ENCODE data around the gene CCT2. TPM values are rescaled to one million over a fixed set of nuclear protein-coding genes. Genes with fewer than 3 reads are reported as not detected.
A peak's percentile ranks its signal among the peaks of the same experiment; 100 is the strongest.

The CCT2 gene
- total and polyA plus RNA-seq, 4 donors, result 59.0 to 130 (median 82.5) TPM

- WGBS, 2 donors, result 55% methylated on average over 6 of the region's 6 CpGs
- no peak for DNase-seq
These were observed 33.8 kb downstream of the CCT2 start for GRCh38 chr12:69619050-69619449.

GRCh38 chr12:69620077-69620476 is 34.8 kb downstream of the CCT2 start:
- no peaks in the 10 kb centered on the region for H3K36me3 ChIP-seq (ENCODE audit: control insufficient read depth in 1 of 2, insufficient read depth in 2 of 2, low read length in 1 of 2)
- H3K9me3 ChIP-seq (ENCODE audit: control insufficient read depth, low read length), result no peaks in the 10 kb centered on the region
- intact Hi-C loops (cut with DNase I), result no loop called here
- H3K4me1 ChIP-seq (ENCODE audit: control insufficient read depth in 1 of 2, insufficient read depth in 2 of 2, low read length in 2 of 2), result no peaks in the 10 kb centered on the region
- H3K4me3 ChIP-seq (ENCODE audit: low read length in 2 of 2), result no peak overlapping the region
- no peaks in the 10 kb centered on the region for H3K27me3 ChIP-seq (ENCODE audit: control insufficient read depth in 1 of 2, insufficient read depth in 2 of 2, low read length in 1 of 2)
- DNase-seq (no peak), ATAC-seq (ENCODE audit: low FRiP score) (no peak)
- 70 to 76% methylated on average over 4 of the region's 4 CpGs for WGBS, 2 donors
- H3K27ac ChIP-seq (ENCODE audit: low read depth in 1 of 2, low read length in 2 of 2), result no peak overlapping the region

More at GRCh38 chr12:69619050-69619449, 33.8 kb downstream of the CCT2 start:
- H3K36me3 ChIP-seq (ENCODE audit: control insufficient read depth in 1 of 2, insufficient read depth in 2 of 2, low read length in 1 of 2), result no peaks in the 10 kb centered on the region
- no peak overlapping the region for H3K4me3 ChIP-seq (ENCODE audit: low read length in 2 of 2)
- no peak for ATAC-seq (ENCODE audit: low FRiP score)
- no peaks in the 10 kb centered on the region for H3K9me3 ChIP-seq (ENCODE audit: control insufficient read depth, low read length)
- H3K4me1 ChIP-seq (ENCODE audit: control insufficient read depth in 1 of 2, insufficient read depth in 2 of 2, low read length in 2 of 2), result no peaks in the 10 kb centered on the region
- H3K27ac ChIP-seq (ENCODE audit: low read depth in 1 of 2, low read length in 2 of 2), result no peak overlapping the region
- H3K27me3 ChIP-seq (ENCODE audit: control insufficient read depth in 1 of 2, insufficient read depth in 2 of 2, low read length in 1 of 2), result no peaks in the 10 kb centered on the region
- intact Hi-C loops (cut with DNase I), result no loop called here

- Histone ChIP-seq H3K9me3 (ENCODE audit: control insufficient read depth, low read length) (no peaks in the 10 kb centered on the region), H3K27me3 (ENCODE audit: control insufficient read depth in 1 of 2, insufficient read depth in 2 of 2, low read length in 1 of 2) (no peaks in the 10 kb centered on the region), H3K27ac (ENCODE audit: low read depth in 1 of 2, low read length in 2 of 2) (no peak overlapping the region), H3K4me1 (ENCODE audit: control insufficient read depth in 1 of 2, insufficient read depth in 2 of 2, low read length in 2 of 2) (no peaks in the 10 kb centered on the region), H3K4me3 (ENCODE audit: low read length in 2 of 2) (no peak overlapping the region), H3K36me3 (ENCODE audit: control insufficient read depth in 1 of 2, insufficient read depth in 2 of 2, low read length in 1 of 2) (no peaks in the 10 kb centered on the region)
- 83 to 88% methylated on average over 2 of the region's 2 CpGs for WGBS, 2 donors
- no peak for ATAC-seq (ENCODE audit: low FRiP score)
- intact Hi-C loops (cut with DNase I), result no loop called here
- no peak for DNase-seq
These were observed 35.7 kb downstream of the CCT2 start for GRCh38 chr12:69620921-69621320.

GRCh38 chr12:69621551-69621950 is 36.3 kb downstream of the CCT2 start:
- Histone ChIP-seq H3K4me3 (ENCODE audit: low read length in 2 of 2) (no peak overlapping the region), H3K4me1 (ENCODE audit: control insufficient read depth in 1 of 2, insufficient read depth in 2 of 2, low read length in 2 of 2) (no peaks in the 10 kb centered on the region), H3K9me3 (ENCODE audit: control insufficient read depth, low read length) (no peaks in the 10 kb centered on the region), H3K27ac (ENCODE audit: low read depth in 1 of 2, low read length in 2 of 2) (no peak overlapping the region), H3K27me3 (ENCODE audit: control insufficient read depth in 1 of 2, insufficient read depth in 2 of 2, low read length in 1 of 2) (no peaks in the 10 kb centered on the region), H3K36me3 (ENCODE audit: control insufficient read depth in 1 of 2, insufficient read depth in 2 of 2, low read length in 1 of 2) (no peaks in the 10 kb centered on the region)
- intact Hi-C loops (cut with DNase I), result no loop called here
- ATAC-seq (ENCODE audit: low FRiP score) (no peak), DNase-seq (no peak)
- 86 to 89% methylated on average over 2 of the region's 2 CpGs for WGBS, 2 donors

GRCh38 chr12:69623970-69624369 is 38.7 kb downstream of the CCT2 start:
- no peaks in the 10 kb centered on the region for H3K9me3 ChIP-seq (ENCODE audit: control insufficient read depth, low read length)
- H3K27me3 ChIP-seq (ENCODE audit: control insufficient read depth in 1 of 2, insufficient read depth in 2 of 2, low read length in 1 of 2), result no peaks in the 10 kb centered on the region
- H3K27ac ChIP-seq (ENCODE audit: low read depth in 1 of 2, low read length in 2 of 2), result no peak overlapping the region
- 74 to 78% methylated on average over 13 of the region's 13 CpGs for WGBS, 2 donors
- DNase-seq, result no peak
- ATAC-seq (ENCODE audit: low FRiP score), result no peak
- no peaks in the 10 kb centered on the region for H3K36me3 ChIP-seq (ENCODE audit: control insufficient read depth in 1 of 2, insufficient read depth in 2 of 2, low read length in 1 of 2)
- no peak overlapping the region for H3K4me3 ChIP-seq (ENCODE audit: low read length in 2 of 2)
- no peaks in the 10 kb centered on the region for H3K4me1 ChIP-seq (ENCODE audit: control insufficient read depth in 1 of 2, insufficient read depth in 2 of 2, low read length in 2 of 2)
- intact Hi-C loops (cut with DNase I), result no loop called here

GRCh38 chr12:69627501-69627900 is 42.2 kb downstream of the CCT2 start:
- WGBS, 2 donors, result 72 to 87% methylated on average over 8 of the region's 8 CpGs
- no peaks in the 10 kb centered on the region for H3K9me3 ChIP-seq (ENCODE audit: control insufficient read depth, low read length)
- ATAC-seq (ENCODE audit: low FRiP score) (no peak), DNase-seq (no peak)
- H3K27me3 ChIP-seq (ENCODE audit: control insufficient read depth in 1 of 2, insufficient read depth in 2 of 2, low read length in 1 of 2), result no peaks in the 10 kb centered on the region
- H3K4me1 ChIP-seq (ENCODE audit: control insufficient read depth in 1 of 2, insufficient read depth in 2 of 2, low read length in 2 of 2), result no peaks in the 10 kb centered on the region
- no peak overlapping the region for H3K4me3 ChIP-seq (ENCODE audit: low read length in 2 of 2)
- intact Hi-C loops (cut with DNase I), result no loop called here
- H3K27ac ChIP-seq (ENCODE audit: low read depth in 1 of 2, low read length in 2 of 2), result no peak overlapping the region
- no peaks in the 10 kb centered on the region for H3K36me3 ChIP-seq (ENCODE audit: control insufficient read depth in 1 of 2, insufficient read depth in 2 of 2, low read length in 1 of 2)

- Histone ChIP-seq H3K4me1 (ENCODE audit: control insufficient read depth in 1 of 2, insufficient read depth in 2 of 2, low read length in 2 of 2) (no peaks in the 10 kb centered on the region), H3K27ac (ENCODE audit: low read depth in 1 of 2, low read length in 2 of 2) (no peak overlapping the region), H3K4me3 (ENCODE audit: low read length in 2 of 2) (no peak overlapping the region), H3K36me3 (ENCODE audit: control insufficient read depth in 1 of 2, insufficient read depth in 2 of 2, low read length in 1 of 2) (no peaks in the 10 kb centered on the region), H3K27me3 (ENCODE audit: control insufficient read depth in 1 of 2, insufficient read depth in 2 of 2, low read length in 1 of 2) (no peaks in the 10 kb centered on the region), H3K9me3 (ENCODE audit: control insufficient read depth, low read length) (no peaks in the 10 kb centered on the region)
- WGBS, 2 donors, result 83% methylated on average over 6 of the region's 6 CpGs
- ATAC-seq (ENCODE audit: low FRiP score) (no peak), DNase-seq (no peak)
- intact Hi-C loops (cut with DNase I), result no loop called here
These were observed 44.9 kb downstream of the CCT2 start for GRCh38 chr12:69630191-69630590.

GRCh38 chr12:69633061-69633460 is 47.8 kb downstream of the CCT2 start:
- intact Hi-C loops (cut with DNase I), result no loop called here
- Histone ChIP-seq H3K9me3 (ENCODE audit: control insufficient read depth, low read length) (no peaks in the 10 kb centered on the region), H3K4me1 (ENCODE audit: control insufficient read depth in 1 of 2, insufficient read depth in 2 of 2, low read length in 2 of 2) (no peaks in the 10 kb centered on the region), H3K27me3 (ENCODE audit: control insufficient read depth in 1 of 2, insufficient read depth in 2 of 2, low read length in 1 of 2) (no peaks in the 10 kb centered on the region), H3K27ac (ENCODE audit: low read depth in 1 of 2, low read length in 2 of 2) (no peak overlapping the region), H3K36me3 (ENCODE audit: control insufficient read depth in 1 of 2, insufficient read depth in 2 of 2, low read length in 1 of 2) (no peaks in the 10 kb centered on the region), H3K4me3 (ENCODE audit: low read length in 2 of 2) (no peak overlapping the region)
- ATAC-seq (ENCODE audit: low FRiP score) (no peak), DNase-seq (no peak)
- 91 to 97% methylated on average over 2 of the region's 2 CpGs for WGBS, 2 donors

- Histone ChIP-seq H3K9me3 (ENCODE audit: control insufficient read depth, low read length) (no peaks in the 10 kb centered on the region), H3K36me3 (ENCODE audit: control insufficient read depth in 1 of 2, insufficient read depth in 2 of 2, low read length in 1 of 2) (no peaks in the 10 kb centered on the region), H3K4me3 (ENCODE audit: low read length in 2 of 2) (no peak overlapping the region), H3K27ac (ENCODE audit: low read depth in 1 of 2, low read length in 2 of 2) (no peak overlapping the region), H3K4me1 (ENCODE audit: control insufficient read depth in 1 of 2, insufficient read depth in 2 of 2, low read length in 2 of 2) (no peaks in the 10 kb centered on the region), H3K27me3 (ENCODE audit: control insufficient read depth in 1 of 2, insufficient read depth in 2 of 2, low read length in 1 of 2) (no peaks in the 10 kb centered on the region)
- peak; percentile 68 for ATAC-seq (ENCODE audit: low FRiP score)
- peak; percentile 73 to 85 for DNase-seq
- intact Hi-C loops (cut with DNase I), result loop anchor here in 1 of 2 donors (5.0 kb wide), 1 partner anchor 282 kb away; the partner anchor contains the start of gene YEATS4
- WGBS, 2 donors, result 31 to 35% methylated on average over 12 of the region's 12 CpGs
These were observed 54.2 kb downstream of the CCT2 start for GRCh38 chr12:69639400-69640016.

All from aorta (tissue), 5 donors.